Endothelial cell of umbilical vein (primary cell): Measurements from ENCODE around the gene UBL7. TPM values are rescaled to one million over a fixed set of nuclear protein-coding genes. Genes with fewer than 3 reads are reported as not detected.

Experiments used
- BruUV-seq: library from RNA; stranded (reverse); fragments of 400-500 nt; replicated peaks from 2 replicates; lab custom pipeline; 2021; lab: Mats Ljungman, UMichigan
- CTCF ChIA-PET: fragments of 300-600, 350-600 bp; sonication (Branson Sonifier 250); formaldehyde crosslinking; loops from one replicate; lab custom pipeline; 2021; ENCODE audit warnings: antibody characterized with exemption, inconsistent platforms; lab: Charles Lee
- POLR2A ChIA-PET: fragments of 300-600, 350-600 bp; sonication (Branson Sonifier 250); formaldehyde crosslinking; loops from one replicate; lab custom pipeline; 2021; ENCODE audit warnings: antibody characterized with exemption, inconsistent platforms; lab: Charles Lee
- DNase-seq: peaks from one replicate; pipeline ENCODE4 v3.0.0-alpha.2; 2011; ENCODE audit warnings: low read depth, low spot score
- FAIRE-seq: peaks from 2 replicates; lab custom pipeline; 2011; peaks lifted over from hg19 to GRCh38; lab: Jason Lieb, UNC
- H2AFZ ChIP-seq: 2 replicates; pipeline ENCODE4 v1.6.0; 2012; ENCODE audit warnings: low read depth, low read length, control low read depth, inconsistent platforms
- H3K27ac ChIP-seq: 2 replicates; pipeline ENCODE4 v1.5.1; 2011; ENCODE audit warnings: low read depth, mild to moderate bottlenecking, control low read depth, low read length, moderate library complexity; ENCODE audit not compliant: insufficient read depth
- H3K27me3 ChIP-seq, 2 experiments: 2 replicates each; pipeline versions ENCODE4 v1.6.0 to v1.6.1; 2011; ENCODE audit warnings: low read length in 2 of 2, mixed read lengths in 1 of 2; ENCODE audit not compliant: control insufficient read depth in 2 of 2, insufficient read depth in 2 of 2
- H3K36me3 ChIP-seq, 2 experiments: 2 replicates in 1 of 2; 3 replicates in 1 of 2; pipeline ENCODE4 v1.5.1; 2011; ENCODE audit warnings: low read length in 2 of 2, mild to moderate bottlenecking in 1 of 2, moderate library complexity in 1 of 2; ENCODE audit not compliant: control insufficient read depth in 2 of 2, insufficient read depth in 2 of 2; ENCODE audit errors: extremely low read depth in 1 of 2
- H3K4me1 ChIP-seq: 3 replicates; pipeline ENCODE4 v1.5.1; 2011; ENCODE audit warnings: mild to moderate bottlenecking, low read length; ENCODE audit not compliant: control insufficient read depth, insufficient read depth; ENCODE audit errors: extremely low read depth
- H3K4me2 ChIP-seq: 2 replicates; pipeline ENCODE4 v1.6.1; 2011; ENCODE audit warnings: low read length, control low read depth, mixed read lengths; ENCODE audit not compliant: insufficient read depth
- H3K4me3 ChIP-seq, 3 experiments: fragments of 200-600 bp in 1 of 3; sonication (generic), shearing (Covaris generic) in 1 of 3; replicated peaks in 1 of 3; 2 replicates each; pipeline ENCODE4 v1.5.1; 2011 to 2016; ENCODE audit warnings: control low read depth in 3 of 3, low read length in 3 of 3, mild to moderate bottlenecking in 2 of 3, inconsistent platforms in 1 of 3, low read depth in 1 of 3, moderate library complexity in 1 of 3; ENCODE audit not compliant: insufficient read depth in 1 of 3
- H3K79me2 ChIP-seq: 2 replicates; pipeline ENCODE4 v1.6.0; 2012; ENCODE audit warnings: low read length, inconsistent platforms; ENCODE audit not compliant: control insufficient read depth, insufficient read depth
- H3K9ac ChIP-seq: replicated peaks from 2 replicates; pipeline ENCODE3; 2011; ENCODE audit warnings: low read length, control low read depth; ENCODE audit not compliant: insufficient read depth; ENCODE audit errors: extremely low read depth
- H3K9me1 ChIP-seq: replicated peaks from 3 replicates; pipeline ENCODE4 v1.6.0; 2011; ENCODE audit warnings: mild to moderate bottlenecking, low read length; ENCODE audit not compliant: control insufficient read depth, insufficient read depth; ENCODE audit errors: extremely low read depth
- H3K9me3 ChIP-seq: replicated peaks from 2 replicates; pipeline ENCODE4 v1.5.1; 2012; ENCODE audit warnings: low read length, inconsistent platforms; ENCODE audit not compliant: control insufficient read depth, insufficient read depth
- H4K20me1 ChIP-seq: replicated peaks from 2 replicates; pipeline ENCODE3; 2011; ENCODE audit warnings: mild to moderate bottlenecking, low read length; ENCODE audit not compliant: control insufficient read depth, insufficient read depth; ENCODE audit errors: extremely low read depth
- EZH2 ChIP-seq: IDR thresholded peaks from 2 replicates; pipeline ENCODE4 v1.6.1; 2012; ENCODE audit warnings: borderline replicate concordance, low read depth, mild to moderate bottlenecking, moderate library complexity, low read length, inconsistent platforms; ENCODE audit not compliant: severe bottlenecking
- FOS ChIP-seq: IDR thresholded peaks from 2 replicates; pipeline ENCODE4 v1.6.1; 2011; ENCODE audit warnings: mild to moderate bottlenecking, low read length, moderate library complexity, borderline replicate concordance; ENCODE audit not compliant: insufficient read depth
- GATA2 ChIP-seq: IDR thresholded peaks from 2 replicates; pipeline ENCODE4 v1.7.0; 2011; ENCODE audit warnings: low read depth, mild to moderate bottlenecking, moderate library complexity, mixed read lengths, low read length; ENCODE audit not compliant: insufficient read length, insufficient read depth
- JUN ChIP-seq: IDR thresholded peaks from 2 replicates; pipeline ENCODE4 v1.6.1; 2011; ENCODE audit warnings: borderline replicate concordance, low read depth; ENCODE audit not compliant: insufficient read length, insufficient read depth
- POLR2A ChIP-seq: IDR thresholded peaks from 2 replicates; pipeline ENCODE4 v1.6.1; 2012; ENCODE audit warnings: low read depth, mild to moderate bottlenecking, control low read depth, low read length
- POLR2AphosphoS5 ChIP-seq: IDR thresholded peaks from 2 replicates; pipeline ENCODE4 v1.6.1; 2012; ENCODE audit warnings: low read depth, mild to moderate bottlenecking, control low read depth, low read length, moderate library complexity; ENCODE audit not compliant: insufficient read depth
- dilution Hi-C: fragments of 300-500 bp; cut with MboI; formaldehyde crosslinking; loops from one replicate; pipeline ENCODE4 v1.15.0; 2019; ENCODE audit warnings: low sequenced_read_pairs; ENCODE audit not compliant: extremely low pct_ligation_motif_present
- intact Hi-C: fragments of 100-400 bp; cut with micrococcal nuclease; formaldehyde crosslinking; loops from one replicate; pipeline ENCODE4 v1.10.0; 2022
- polyA plus RNA-seq, 4 experiments: library from polyadenylated mRNA; depleted of rRNA in 3 of 4; stranded (reverse) in 3 of 4; unstranded in 1 of 4; fragments of >200 nt; gene quantifications; 2 replicates each; pipeline versions ENCODE4 v1.2.1 to v1.2.3, GENCODE V29; 2011 to 2012; ENCODE audit warnings: missing spikeins in 1 of 4
- total RNA-seq: library from RNA; stranded (reverse); gene quantifications from 2 replicates; pipeline ENCODE4 v1.2.3, GENCODE V29; 2021
- TF ChIP-seq, protein P1 (sequence below): IDR thresholded peaks from 2 replicates; pipeline ENCODE4 v1.6.1; 2011; ENCODE audit not compliant: insufficient read depth, insufficient read length

Gene UBL7
- total and polyA plus RNA-seq, 2 donors (not counting 3 experiments of a cell fraction or from before 2014, with no cell fraction given) = 32.8 to 90.4 TPM

GRCh38 chr15:74429781-74430400, 31.1 kb downstream of the UBL7 start:
- no peak for FAIRE-seq
- ChIA-PET CTCF (interaction anchor here (0.6 to 1.4 kb wide), 3 partner anchors 8 to 48 kb away, joined by 3 to 4 read pairs (median 3); no protein-coding TSS in a partner anchor), POLR2A (interaction anchor here (0.7 kb wide), 1 partner anchor 57 kb away, joined by 3 read pairs; no protein-coding TSS in a partner anchor)
- Histone ChIP-seq H2AFZ (no peak overlapping the region), H4K20me1 (no peaks in the 10 kb centered on the region), H3K4me1 (no peaks in the 10 kb centered on the region), H3K27ac (no peak overlapping the region), H3K79me2 (no peaks in the 10 kb centered on the region), H3K4me3 (no peak overlapping the region), H3K9me3 (no peaks in the 10 kb centered on the region), H3K9me1 (no peaks in the 10 kb centered on the region), H3K27me3 (peaks cover 26 to 30% of the 10 kb centered on the region in 2 experiments), H3K36me3 (no peaks in the 10 kb centered on the region), H3K4me2 (no peak overlapping the region), H3K9ac (no peak overlapping the region)
- intact Hi-C loops = no loop called here
- dilution Hi-C loops = no loop called here
- no TSS peak for BruUV-seq
- DNase-seq = no peak
- no peak for TF ChIP-seq POLR2AphosphoS5
- no peak for TF ChIP-seq GATA2
- TF ChIP-seq, protein P1, sequence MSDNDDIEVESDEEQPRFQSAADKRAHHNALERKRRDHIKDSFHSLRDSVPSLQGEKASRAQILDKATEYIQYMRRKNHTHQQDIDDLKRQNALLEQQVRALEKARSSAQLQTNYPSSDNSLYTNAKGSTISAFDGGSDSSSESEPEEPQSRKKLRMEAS = no peak
- no peak for TF ChIP-seq POLR2A
- no peak for TF ChIP-seq JUN
- no peak for TF ChIP-seq EZH2
- no peak for TF ChIP-seq FOS
